Liver (tissue), 9 donors: ENCODE data around the gene RASA3. TPM values are rescaled to one million over a fixed set of nuclear protein-coding genes. Genes with fewer than 3 reads are reported as not detected.

Experiments
- DNase-seq: peaks from one replicate; pipeline ENCODE4 v3.0.0-alpha.2; 2017; ENCODE audit warnings: low spot score
- H3K27ac ChIP-seq, 2 donors: one replicate each; pipeline ENCODE4 v1.7.0; 2013; ENCODE audit warnings: inconsistent platforms in 2 of 2, low read length in 2 of 2, control low read depth in 1 of 2, low read depth in 1 of 2, mild to moderate bottlenecking in 1 of 2
- H3K27me3 ChIP-seq, 4 donors: one replicate each; pipeline versions ENCODE4 v1.6.1 to v1.7.0; 2013; ENCODE audit warnings: low read length in 3 of 4, inconsistent platforms in 1 of 4, mild to moderate bottlenecking in 1 of 4, moderate library complexity in 1 of 4; ENCODE audit not compliant: control insufficient read depth in 4 of 4, insufficient read depth in 4 of 4
- H3K36me3 ChIP-seq, 4 donors: one replicate each; pipeline versions ENCODE4 v1.6.1 to v1.7.0; 2013; ENCODE audit warnings: low read length in 3 of 4, mild to moderate bottlenecking in 3 of 4, low read depth in 1 of 4, moderate library complexity in 1 of 4; ENCODE audit not compliant: control insufficient read depth in 4 of 4, insufficient read depth in 3 of 4
- H3K4me1 ChIP-seq, 4 donors: one replicate each; pipeline versions ENCODE4 v1.6.1 to v1.7.0; 2013; ENCODE audit warnings: low read length in 3 of 4, mild to moderate bottlenecking in 3 of 4, moderate library complexity in 1 of 4; ENCODE audit not compliant: control insufficient read depth in 4 of 4, insufficient read depth in 4 of 4
- H3K4me3 ChIP-seq, 3 donors: one replicate each; pipeline versions ENCODE4 v1.6.1 to v1.7.0; 2013; ENCODE audit warnings: low read length in 3 of 3, control low read depth in 1 of 3, low read depth in 1 of 3, mild to moderate bottlenecking in 1 of 3
- H3K9ac ChIP-seq, 2 donors: one replicate each; pipeline ENCODE4 v1.7.0; 2013; ENCODE audit warnings: low read length in 2 of 2, mild to moderate bottlenecking in 2 of 2, moderate library complexity in 2 of 2, control low read depth in 1 of 2, low read depth in 1 of 2
- H3K9me3 ChIP-seq, 4 donors: one replicate each; pipeline versions ENCODE4 v1.6.1 to v1.7.0; 2013; ENCODE audit warnings: low read length in 3 of 4; ENCODE audit not compliant: control insufficient read depth in 4 of 4
- EGR1 ChIP-seq, 2 donors: IDR thresholded peaks; 2 replicates each; pipeline ENCODE4 v1.6.1; 2016 to 2018; ENCODE audit warnings: antibody characterized with exemption in 2 of 2, low read depth in 2 of 2
- FOXA1 ChIP-seq: IDR thresholded peaks from 2 replicates; pipeline ENCODE4 v1.6.1; 2016; ENCODE audit warnings: antibody characterized with exemption
- FOXA2 ChIP-seq: IDR thresholded peaks from 2 replicates; pipeline ENCODE4 v1.6.1; 2016; ENCODE audit warnings: antibody characterized with exemption
- GABPA ChIP-seq, 2 donors: IDR thresholded peaks in 1 of 2; conservative IDR thresholded peaks in 1 of 2; 2 replicates each; pipeline ENCODE4 v1.6.1; 2016; ENCODE audit warnings: antibody characterized with exemption in 2 of 2, mild to moderate bottlenecking in 1 of 2, moderate library complexity in 1 of 2
- HNF4A ChIP-seq, 2 donors: conservative IDR thresholded peaks; 2 replicates each; pipeline ENCODE4 v1.6.1; 2016; ENCODE audit warnings: antibody characterized with exemption in 2 of 2, mild to moderate bottlenecking in 2 of 2
- HNF4G ChIP-seq: IDR thresholded peaks from 2 replicates; pipeline ENCODE4 v1.6.1; 2016; ENCODE audit warnings: antibody characterized with exemption
- JUND ChIP-seq, 2 donors: IDR thresholded peaks; 2 replicates each; pipeline ENCODE4 v1.6.1; 2016; ENCODE audit warnings: antibody characterized with exemption in 2 of 2
- NR2F2 ChIP-seq: IDR thresholded peaks from 2 replicates; pipeline ENCODE4 v1.6.1; 2016; ENCODE audit warnings: antibody characterized with exemption
- RAD21 ChIP-seq, 2 donors: IDR thresholded peaks; 2 replicates each; pipeline ENCODE4 v1.6.1; 2016; ENCODE audit warnings: antibody characterized with exemption in 2 of 2, mild to moderate bottlenecking in 2 of 2
- RXRA ChIP-seq, 2 donors: IDR thresholded peaks; 2 replicates each; pipeline ENCODE4 v1.6.1; 2017 to 2018; ENCODE audit warnings: antibody characterized with exemption in 2 of 2, mild to moderate bottlenecking in 1 of 2
- SP1 ChIP-seq: IDR thresholded peaks from 2 replicates; pipeline ENCODE4 v1.6.1; 2018; ENCODE audit warnings: antibody characterized with exemption, mild to moderate bottlenecking
- TAF1 ChIP-seq: conservative IDR thresholded peaks from 2 replicates; pipeline ENCODE4 v1.6.1; 2016; ENCODE audit warnings: antibody characterized with exemption, mild to moderate bottlenecking
- YY1 ChIP-seq: IDR thresholded peaks from 2 replicates; pipeline ENCODE4 v1.6.1; 2016; ENCODE audit warnings: antibody characterized with exemption, mild to moderate bottlenecking
- ZBTB33 ChIP-seq: IDR thresholded peaks from 2 replicates; pipeline ENCODE4 v1.6.1; 2016; ENCODE audit warnings: antibody characterized with exemption
- WGBS: extraction: QIAGEN DNeasy Blood & Tissue Kit; methylation state at CpG from one replicate; pipeline ENCODE4 v1.1.7; 2013; 5-methylcytosine and 5-hydroxymethylcytosine counted together
- polyA plus RNA-seq, 2 donors: library from polyadenylated mRNA; stranded (reverse) in 1 of 2; unstranded in 1 of 2; fragments of 200-250 nt in 1 of 2; fragments of >200 nt in 1 of 2; fragmentation: Nextera tagmentation in 1 of 2; extraction: Ambion mirVana in 1 of 2; gene quantifications; one replicate each; pipeline versions ENCODE4 v1.2.1 to v1.2.3, GENCODE V29; 2013 to 2015
- total RNA-seq, 2 donors: library from RNA; depleted of rRNA; stranded (reverse); fragments of >200 nt; gene quantifications; one replicate each; pipeline ENCODE4 v1.2.3, GENCODE V29; 2014
- TF ChIP-seq, protein P1 (sequence below): IDR thresholded peaks from 2 replicates; pipeline ENCODE4 v1.6.1; 2016; ENCODE audit warnings: antibody characterized with exemption
- TF ChIP-seq, protein P2 (sequence below): IDR thresholded peaks from 2 replicates; pipeline ENCODE4 v1.6.1; 2016; ENCODE audit warnings: antibody characterized with exemption, mild to moderate bottlenecking
- TF ChIP-seq, protein P3 (sequence below): IDR thresholded peaks from 2 replicates; pipeline ENCODE4 v1.6.1; 2016; ENCODE audit warnings: antibody characterized with exemption
- TF ChIP-seq, protein P4 (sequence below): fragments of 150-350 bp; IDR thresholded peaks from 2 replicates; pipeline ENCODE4 v1.5.1; 2017; ENCODE audit warnings: improper control_type of control experiment, low read depth, low read length; ENCODE audit not compliant: missing input control
- donor health status: healthy.
- donor health status: healthy.
- donor health status: healthy.
- donor health status: healthy.
- donor health status: healthy.

The RASA3 gene
- total and polyA plus RNA-seq, 4 donors, result 0.64 to 5.9 (median 3.8) TPM

DNA sequence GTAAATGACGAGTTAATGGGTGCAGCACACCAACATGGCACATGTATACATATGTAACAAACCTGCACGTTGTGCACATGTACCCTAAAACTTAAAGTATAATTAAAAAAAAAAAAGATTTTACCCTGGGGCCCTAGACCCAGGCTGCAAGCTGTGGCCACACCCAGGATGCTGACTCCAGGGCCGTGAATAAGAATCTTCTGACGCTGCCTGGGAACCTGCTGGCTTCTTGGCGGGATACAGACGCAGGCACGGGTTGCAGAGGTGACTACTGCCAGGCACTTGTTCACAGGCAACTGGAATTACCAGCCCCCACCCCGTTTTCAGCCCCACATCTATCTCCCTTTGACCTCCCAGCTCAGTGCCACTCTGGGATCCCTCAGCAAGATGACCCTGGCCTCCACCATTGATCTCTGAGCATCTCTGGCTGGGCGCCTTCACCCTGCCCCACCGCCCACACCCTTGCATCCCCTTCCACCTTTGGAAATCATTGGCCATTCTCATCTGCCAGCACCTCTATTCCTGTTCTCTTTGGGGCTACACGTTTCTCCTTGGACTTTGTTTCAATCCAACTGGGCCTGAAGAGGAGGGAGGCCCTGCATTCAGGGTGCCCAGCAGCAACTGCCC, 25.6 kb upstream of the RASA3 start:
- Histone ChIP-seq H3K9ac (no peak overlapping the region), H3K27me3 (no peaks in the 10 kb centered on the region), H3K9me3 (no peaks in the 10 kb centered on the region), H3K36me3 (no peaks in the 10 kb centered on the region), H3K4me3 (no peak overlapping the region), H3K27ac (no peak overlapping the region), H3K4me1 (peaks cover 0 to 8% (median 2%) of the 10 kb centered on the region in 4 donors)
- TF ChIP-seq, protein P1, sequence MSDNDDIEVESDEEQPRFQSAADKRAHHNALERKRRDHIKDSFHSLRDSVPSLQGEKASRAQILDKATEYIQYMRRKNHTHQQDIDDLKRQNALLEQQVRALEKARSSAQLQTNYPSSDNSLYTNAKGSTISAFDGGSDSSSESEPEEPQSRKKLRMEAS, result no peak
- TF ChIP-seq RXRA (IDR thresholded peaks at IDR 0.05) (no peak), TAF1 (no peak), JUND (IDR thresholded peaks at IDR 0.05) (no peak), SP1 (no peak), RAD21 (IDR thresholded peaks at IDR 0.05) (no peak), HNF4G (no peak), FOXA1 (no peak), FOXA2 (no peak), ZBTB33 (no peak), EGR1 (IDR thresholded peaks at IDR 0.05; ENCODE audit: low read depth in 2 of 2) (no peak), YY1 (no peak), GABPA (IDR thresholded peaks at IDR 0.05 in 1 of 2, conservative IDR thresholded peaks at IDR 0.05 in 1 of 2) (no peak), HNF4A (conservative IDR thresholded peaks at IDR 0.05) (no peak), NR2F2 (no peak)
- TF ChIP-seq, protein P2, sequence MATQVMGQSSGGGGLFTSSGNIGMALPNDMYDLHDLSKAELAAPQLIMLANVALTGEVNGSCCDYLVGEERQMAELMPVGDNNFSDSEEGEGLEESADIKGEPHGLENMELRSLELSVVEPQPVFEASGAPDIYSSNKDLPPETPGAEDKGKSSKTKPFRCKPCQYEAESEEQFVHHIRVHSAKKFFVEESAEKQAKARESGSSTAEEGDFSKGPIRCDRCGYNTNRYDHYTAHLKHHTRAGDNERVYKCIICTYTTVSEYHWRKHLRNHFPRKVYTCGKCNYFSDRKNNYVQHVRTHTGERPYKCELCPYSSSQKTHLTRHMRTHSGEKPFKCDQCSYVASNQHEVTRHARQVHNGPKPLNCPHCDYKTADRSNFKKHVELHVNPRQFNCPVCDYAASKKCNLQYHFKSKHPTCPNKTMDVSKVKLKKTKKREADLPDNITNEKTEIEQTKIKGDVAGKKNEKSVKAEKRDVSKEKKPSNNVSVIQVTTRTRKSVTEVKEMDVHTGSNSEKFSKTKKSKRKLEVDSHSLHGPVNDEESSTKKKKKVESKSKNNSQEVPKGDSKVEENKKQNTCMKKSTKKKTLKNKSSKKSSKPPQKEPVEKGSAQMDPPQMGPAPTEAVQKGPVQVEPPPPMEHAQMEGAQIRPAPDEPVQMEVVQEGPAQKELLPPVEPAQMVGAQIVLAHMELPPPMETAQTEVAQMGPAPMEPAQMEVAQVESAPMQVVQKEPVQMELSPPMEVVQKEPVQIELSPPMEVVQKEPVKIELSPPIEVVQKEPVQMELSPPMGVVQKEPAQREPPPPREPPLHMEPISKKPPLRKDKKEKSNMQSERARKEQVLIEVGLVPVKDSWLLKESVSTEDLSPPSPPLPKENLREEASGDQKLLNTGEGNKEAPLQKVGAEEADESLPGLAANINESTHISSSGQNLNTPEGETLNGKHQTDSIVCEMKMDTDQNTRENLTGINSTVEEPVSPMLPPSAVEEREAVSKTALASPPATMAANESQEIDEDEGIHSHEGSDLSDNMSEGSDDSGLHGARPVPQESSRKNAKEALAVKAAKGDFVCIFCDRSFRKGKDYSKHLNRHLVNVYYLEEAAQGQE, result no peak
- TF ChIP-seq, protein P3, sequence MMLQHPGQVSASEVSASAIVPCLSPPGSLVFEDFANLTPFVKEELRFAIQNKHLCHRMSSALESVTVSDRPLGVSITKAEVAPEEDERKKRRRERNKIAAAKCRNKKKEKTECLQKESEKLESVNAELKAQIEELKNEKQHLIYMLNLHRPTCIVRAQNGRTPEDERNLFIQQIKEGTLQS, result no peak
- TF ChIP-seq, protein P4, sequence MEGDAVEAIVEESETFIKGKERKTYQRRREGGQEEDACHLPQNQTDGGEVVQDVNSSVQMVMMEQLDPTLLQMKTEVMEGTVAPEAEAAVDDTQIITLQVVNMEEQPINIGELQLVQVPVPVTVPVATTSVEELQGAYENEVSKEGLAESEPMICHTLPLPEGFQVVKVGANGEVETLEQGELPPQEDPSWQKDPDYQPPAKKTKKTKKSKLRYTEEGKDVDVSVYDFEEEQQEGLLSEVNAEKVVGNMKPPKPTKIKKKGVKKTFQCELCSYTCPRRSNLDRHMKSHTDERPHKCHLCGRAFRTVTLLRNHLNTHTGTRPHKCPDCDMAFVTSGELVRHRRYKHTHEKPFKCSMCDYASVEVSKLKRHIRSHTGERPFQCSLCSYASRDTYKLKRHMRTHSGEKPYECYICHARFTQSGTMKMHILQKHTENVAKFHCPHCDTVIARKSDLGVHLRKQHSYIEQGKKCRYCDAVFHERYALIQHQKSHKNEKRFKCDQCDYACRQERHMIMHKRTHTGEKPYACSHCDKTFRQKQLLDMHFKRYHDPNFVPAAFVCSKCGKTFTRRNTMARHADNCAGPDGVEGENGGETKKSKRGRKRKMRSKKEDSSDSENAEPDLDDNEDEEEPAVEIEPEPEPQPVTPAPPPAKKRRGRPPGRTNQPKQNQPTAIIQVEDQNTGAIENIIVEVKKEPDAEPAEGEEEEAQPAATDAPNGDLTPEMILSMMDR, result no peak
- DNase-seq, result no peak
- 71% methylated on average over 11 of the region's 11 CpGs for WGBS
